NB4 (cell line): ENCODE measurements around the gene KCNJ4.
"Not testable (repeated sequence)": the region's sequence is repeated elsewhere in the genome, so short reads cannot be mapped to it uniquely, and the experiment has no call there.

Experiments used
- DNase-seq: peaks from one replicate; pipeline ENCODE4 v3.0.0; 2010; ENCODE audit warnings: low read depth
- H3K4me3 ChIP-seq: one replicate; pipeline ENCODE4 v1.5.1; 2011; ENCODE audit warnings: mild to moderate bottlenecking, low read depth, low read length, moderate library complexity
- POLR2A ChIP-seq: IDR thresholded peaks from 2 replicates; pipeline ENCODE4 v1.6.1; 2011; ENCODE audit warnings: mild to moderate bottlenecking; ENCODE audit not compliant: insufficient read length; ENCODE audit errors: extremely low read depth

The KCNJ4 gene

DNA sequence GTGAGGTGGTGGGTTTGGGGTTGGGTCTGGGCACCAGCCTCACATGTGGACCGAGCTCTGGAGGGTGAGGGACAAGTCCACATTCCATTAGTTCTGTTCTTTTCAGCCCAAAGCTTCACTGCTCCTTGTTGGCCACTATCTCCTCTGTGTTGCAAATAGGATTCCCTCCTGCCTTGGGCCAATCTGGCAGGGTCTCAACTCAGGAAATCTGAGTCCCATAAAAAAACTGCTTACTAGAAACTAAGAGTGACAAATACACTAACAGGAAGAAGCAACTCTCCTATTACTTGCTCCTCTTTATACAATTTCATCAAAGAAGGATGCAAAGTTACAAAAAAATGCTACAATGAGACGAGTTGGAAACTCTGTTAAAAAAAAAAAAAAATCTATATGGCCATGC is 71.6 kb downstream of the KCNJ4 start:
- H3K4me3 ChIP-seq: no peak overlapping the region
- TF ChIP-seq POLR2A: no peak
- DNase-seq: no peak

DNA sequence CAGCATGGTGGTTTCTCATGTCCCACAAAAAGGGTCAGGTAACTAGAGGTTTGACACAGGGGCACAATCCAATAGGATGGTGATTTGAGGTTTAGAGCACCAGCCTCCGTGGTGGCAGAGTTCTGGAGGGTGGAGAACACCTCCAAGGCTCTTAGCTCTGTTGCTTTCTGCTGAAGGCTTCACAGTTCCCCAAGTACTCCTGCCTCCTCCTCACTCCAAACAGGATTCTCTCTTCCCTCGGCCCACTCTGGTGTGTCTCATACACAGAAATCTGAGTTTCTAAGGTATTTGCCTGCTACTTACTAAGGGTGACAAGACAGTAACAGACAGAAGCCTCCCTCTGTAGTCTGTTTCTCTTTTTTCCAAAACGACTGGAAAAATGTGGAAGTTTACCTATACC is 73.6 kb downstream of the KCNJ4 start:
- not testable (repeated sequence) for DNase-seq, H3K4me3 ChIP-seq
